ENCODE results near the gene PRPF8. TPM values are rescaled to one million over a fixed set of nuclear protein-coding genes. Genes with fewer than 3 reads are reported as not detected.
A peak's percentile ranks its signal among the peaks of the same experiment; 100 is the strongest.

The PRPF8 gene
- total and polyA plus RNA-seq, 2 of the 13 experiments (the other 11 are each of a cell fraction or from before 2014, with no cell fraction given): 112 to 179 TPM

GRCh38 chr17:1621273-1621954 is 63.3 kb downstream of the PRPF8 start (continued):
- peak; percentile 59; the same call in 1 of the 2 replicates for TF ChIP-seq MEIS2 (CRISPR knock-in tag; IDR thresholded peaks at IDR 0.05)
- TF ChIP-seq, protein P1, sequence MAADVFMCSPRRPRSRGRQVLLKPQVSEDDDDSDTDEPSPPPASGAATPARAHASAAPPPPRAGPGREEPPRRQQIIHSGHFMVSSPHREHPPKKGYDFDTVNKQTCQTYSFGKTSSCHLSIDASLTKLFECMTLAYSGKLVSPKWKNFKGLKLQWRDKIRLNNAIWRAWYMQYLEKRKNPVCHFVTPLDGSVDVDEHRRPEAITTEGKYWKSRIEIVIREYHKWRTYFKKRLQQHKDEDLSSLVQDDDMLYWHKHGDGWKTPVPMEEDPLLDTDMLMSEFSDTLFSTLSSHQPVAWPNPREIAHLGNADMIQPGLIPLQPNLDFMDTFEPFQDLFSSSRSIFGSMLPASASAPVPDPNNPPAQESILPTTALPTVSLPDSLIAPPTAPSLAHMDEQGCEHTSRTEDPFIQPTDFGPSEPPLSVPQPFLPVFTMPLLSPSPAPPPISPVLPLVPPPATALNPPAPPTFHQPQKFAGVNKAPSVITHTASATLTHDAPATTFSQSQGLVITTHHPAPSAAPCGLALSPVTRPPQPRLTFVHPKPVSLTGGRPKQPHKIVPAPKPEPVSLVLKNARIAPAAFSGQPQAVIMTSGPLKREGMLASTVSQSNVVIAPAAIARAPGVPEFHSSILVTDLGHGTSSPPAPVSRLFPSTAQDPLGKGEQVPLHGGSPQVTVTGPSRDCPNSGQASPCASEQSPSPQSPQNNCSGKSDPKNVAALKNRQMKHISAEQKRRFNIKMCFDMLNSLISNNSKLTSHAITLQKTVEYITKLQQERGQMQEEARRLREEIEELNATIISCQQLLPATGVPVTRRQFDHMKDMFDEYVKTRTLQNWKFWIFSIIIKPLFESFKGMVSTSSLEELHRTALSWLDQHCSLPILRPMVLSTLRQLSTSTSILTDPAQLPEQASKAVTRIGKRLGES (CRISPR knock-in tag; IDR thresholded peaks at IDR 0.05; ENCODE audit: borderline replicate concordance): no peak
- TF ChIP-seq, protein P2, sequence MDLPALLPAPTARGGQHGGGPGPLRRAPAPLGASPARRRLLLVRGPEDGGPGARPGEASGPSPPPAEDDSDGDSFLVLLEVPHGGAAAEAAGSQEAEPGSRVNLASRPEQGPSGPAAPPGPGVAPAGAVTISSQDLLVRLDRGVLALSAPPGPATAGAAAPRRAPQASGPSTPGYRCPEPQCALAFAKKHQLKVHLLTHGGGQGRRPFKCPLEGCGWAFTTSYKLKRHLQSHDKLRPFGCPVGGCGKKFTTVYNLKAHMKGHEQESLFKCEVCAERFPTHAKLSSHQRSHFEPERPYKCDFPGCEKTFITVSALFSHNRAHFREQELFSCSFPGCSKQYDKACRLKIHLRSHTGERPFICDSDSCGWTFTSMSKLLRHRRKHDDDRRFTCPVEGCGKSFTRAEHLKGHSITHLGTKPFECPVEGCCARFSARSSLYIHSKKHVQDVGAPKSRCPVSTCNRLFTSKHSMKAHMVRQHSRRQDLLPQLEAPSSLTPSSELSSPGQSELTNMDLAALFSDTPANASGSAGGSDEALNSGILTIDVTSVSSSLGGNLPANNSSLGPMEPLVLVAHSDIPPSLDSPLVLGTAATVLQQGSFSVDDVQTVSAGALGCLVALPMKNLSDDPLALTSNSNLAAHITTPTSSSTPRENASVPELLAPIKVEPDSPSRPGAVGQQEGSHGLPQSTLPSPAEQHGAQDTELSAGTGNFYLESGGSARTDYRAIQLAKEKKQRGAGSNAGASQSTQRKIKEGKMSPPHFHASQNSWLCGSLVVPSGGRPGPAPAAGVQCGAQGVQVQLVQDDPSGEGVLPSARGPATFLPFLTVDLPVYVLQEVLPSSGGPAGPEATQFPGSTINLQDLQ (CRISPR knock-in tag; IDR thresholded peaks at IDR 0.05): no peak
- TF ChIP-seq, protein P3, sequence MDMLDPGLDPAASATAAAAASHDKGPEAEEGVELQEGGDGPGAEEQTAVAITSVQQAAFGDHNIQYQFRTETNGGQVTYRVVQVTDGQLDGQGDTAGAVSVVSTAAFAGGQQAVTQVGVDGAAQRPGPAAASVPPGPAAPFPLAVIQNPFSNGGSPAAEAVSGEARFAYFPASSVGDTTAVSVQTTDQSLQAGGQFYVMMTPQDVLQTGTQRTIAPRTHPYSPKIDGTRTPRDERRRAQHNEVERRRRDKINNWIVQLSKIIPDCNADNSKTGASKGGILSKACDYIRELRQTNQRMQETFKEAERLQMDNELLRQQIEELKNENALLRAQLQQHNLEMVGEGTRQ (IDR thresholded peaks at IDR 0.05; ENCODE audit: low read depth, low read length): no peak
- TF ChIP-seq, protein P3 (CRISPR knock-in tag; IDR thresholded peaks at IDR 0.05; ENCODE audit: borderline replicate concordance): no peak
- TF ChIP-seq PHF21A (CRISPR knock-in tag; IDR thresholded peaks at IDR 0.05): peak; percentile 79
- no peak for TF ChIP-seq PRDM4 (CRISPR knock-in tag; IDR thresholded peaks at IDR 0.05; ENCODE audit: borderline replicate concordance)
- no peak for TF ChIP-seq HOXA7 (CRISPR knock-in tag; IDR thresholded peaks at IDR 0.05)
- no peak for TF ChIP-seq GLI4 (CRISPR knock-in tag; IDR thresholded peaks at IDR 0.05; ENCODE audit: borderline replicate concordance)
- TF ChIP-seq ZNF337 (CRISPR knock-in tag; IDR thresholded peaks at IDR 0.05; ENCODE audit: borderline replicate concordance, low read depth): no peak
- TF ChIP-seq ZNF878 (CRISPR knock-in tag; IDR thresholded peaks at IDR 0.05): no peak
- TF ChIP-seq MED8 (CRISPR knock-in tag; IDR thresholded peaks at IDR 0.05; ENCODE audit: insufficient replicate concordance): no peak
- TF ChIP-seq, protein P4, sequence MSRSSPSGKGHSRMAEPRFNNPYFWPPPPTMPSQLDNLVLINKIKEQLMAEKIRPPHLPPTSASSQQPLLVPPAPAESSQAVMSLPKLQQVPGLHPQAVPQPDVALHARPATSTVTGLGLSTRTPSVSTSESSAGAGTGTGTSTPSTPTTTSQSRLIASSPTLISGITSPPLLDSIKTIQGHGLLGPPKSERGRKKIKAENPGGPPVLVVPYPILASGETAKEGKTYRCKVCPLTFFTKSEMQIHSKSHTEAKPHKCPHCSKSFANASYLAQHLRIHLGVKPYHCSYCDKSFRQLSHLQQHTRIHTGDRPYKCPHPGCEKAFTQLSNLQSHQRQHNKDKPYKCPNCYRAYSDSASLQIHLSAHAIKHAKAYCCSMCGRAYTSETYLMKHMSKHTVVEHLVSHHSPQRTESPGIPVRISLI (CRISPR knock-in tag; IDR thresholded peaks at IDR 0.05; ENCODE audit: borderline replicate concordance): no peak
- no peak for TF ChIP-seq HNRNPH1 (optimal IDR thresholded peaks at IDR 0.05; ENCODE audit: low read depth, low read length)
- TF ChIP-seq KLF6 (CRISPR knock-in tag; IDR thresholded peaks at IDR 0.05): no peak
- no peak for TF ChIP-seq ZNF83 (CRISPR knock-in tag; IDR thresholded peaks at IDR 0.05; ENCODE audit: borderline replicate concordance)
